ENCODE data around the gene OPA1. TPM values are rescaled to one million over a fixed set of nuclear protein-coding genes. Genes with fewer than 3 reads are reported as not detected.

Gene OPA1
- total RNA-seq, 2 experiments from 2014 or later = 43.2 to 57.3 TPM

DNA sequence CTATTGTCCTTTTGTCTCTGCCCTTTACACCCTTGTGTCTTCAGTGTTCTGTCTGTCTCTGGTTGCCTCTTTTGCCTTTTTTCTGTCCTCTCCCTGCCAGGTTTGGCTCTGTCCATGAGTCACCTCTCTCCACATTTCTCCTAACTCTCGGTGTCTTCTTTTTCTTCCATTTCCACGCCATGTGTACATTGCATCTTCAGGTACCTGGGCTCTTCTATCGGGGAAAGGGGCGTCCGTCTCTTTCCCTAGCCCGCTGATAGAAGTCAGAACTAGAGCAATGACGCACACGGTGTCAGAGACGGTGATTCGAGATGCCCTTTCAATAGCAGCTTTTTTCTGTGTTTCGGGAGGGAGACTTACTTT is 641 bp downstream of the OPA1 start:
- peak; percentile 34 for DNase-seq (ENCODE audit: low spot score)
- Histone ChIP-seq H3K4me3 (ENCODE audit: low read depth, low read length, poor library complexity, severe bottlenecking) (peak overlapping the region; percentile 84), H3K36me3 (ENCODE audit: insufficient read depth, low read length) (no peaks in the 10 kb centered on the region), H3K79me2 (ENCODE audit: insufficient read depth, low read depth, low read length) (peaks cover 22% of the 10 kb centered on the region), H3K4me2 (ENCODE audit: low read length) (peak overlapping the region; percentile 80), H4K20me1 (ENCODE audit: insufficient read depth, low read length) (peaks cover 3% of the 10 kb centered on the region; the same call in 1 of the 2 replicates), H3K27ac (ENCODE audit: low read depth, low read length, poor library complexity, severe bottlenecking) (peak overlapping the region; percentile 12), H2AFZ (ENCODE audit: low read length) (peak overlapping the region; percentile 99), H3K9me3 (ENCODE audit: low read length) (no peaks in the 10 kb centered on the region), H3K9me2 (ENCODE audit: insufficient read depth, low read length) (no peaks in the 10 kb centered on the region), H3K4me1 (ENCODE audit: insufficient read depth, low read length, poor library complexity, severe bottlenecking) (peaks cover 17% of the 10 kb centered on the region)
- POLR2A ChIA-PET = no interaction called here
- CTCF ChIA-PET (ENCODE audit: unreplicated experiment) = no interaction called here
- TF ChIP-seq, protein P1, sequence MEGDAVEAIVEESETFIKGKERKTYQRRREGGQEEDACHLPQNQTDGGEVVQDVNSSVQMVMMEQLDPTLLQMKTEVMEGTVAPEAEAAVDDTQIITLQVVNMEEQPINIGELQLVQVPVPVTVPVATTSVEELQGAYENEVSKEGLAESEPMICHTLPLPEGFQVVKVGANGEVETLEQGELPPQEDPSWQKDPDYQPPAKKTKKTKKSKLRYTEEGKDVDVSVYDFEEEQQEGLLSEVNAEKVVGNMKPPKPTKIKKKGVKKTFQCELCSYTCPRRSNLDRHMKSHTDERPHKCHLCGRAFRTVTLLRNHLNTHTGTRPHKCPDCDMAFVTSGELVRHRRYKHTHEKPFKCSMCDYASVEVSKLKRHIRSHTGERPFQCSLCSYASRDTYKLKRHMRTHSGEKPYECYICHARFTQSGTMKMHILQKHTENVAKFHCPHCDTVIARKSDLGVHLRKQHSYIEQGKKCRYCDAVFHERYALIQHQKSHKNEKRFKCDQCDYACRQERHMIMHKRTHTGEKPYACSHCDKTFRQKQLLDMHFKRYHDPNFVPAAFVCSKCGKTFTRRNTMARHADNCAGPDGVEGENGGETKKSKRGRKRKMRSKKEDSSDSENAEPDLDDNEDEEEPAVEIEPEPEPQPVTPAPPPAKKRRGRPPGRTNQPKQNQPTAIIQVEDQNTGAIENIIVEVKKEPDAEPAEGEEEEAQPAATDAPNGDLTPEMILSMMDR (conservative IDR thresholded peaks at IDR 0.05; ENCODE audit: low read length) = no peak
- TF ChIP-seq EZH2phosphoT487 (IDR thresholded peaks at IDR 0.05; ENCODE audit: borderline replicate concordance, low read depth, low read length) = no peak
- BruUV-seq (replicated peaks) = no TSS peak
- intact Hi-C loops (cut with micrococcal nuclease; ENCODE audit: unreplicated experiment) = no loop called here

DNA sequence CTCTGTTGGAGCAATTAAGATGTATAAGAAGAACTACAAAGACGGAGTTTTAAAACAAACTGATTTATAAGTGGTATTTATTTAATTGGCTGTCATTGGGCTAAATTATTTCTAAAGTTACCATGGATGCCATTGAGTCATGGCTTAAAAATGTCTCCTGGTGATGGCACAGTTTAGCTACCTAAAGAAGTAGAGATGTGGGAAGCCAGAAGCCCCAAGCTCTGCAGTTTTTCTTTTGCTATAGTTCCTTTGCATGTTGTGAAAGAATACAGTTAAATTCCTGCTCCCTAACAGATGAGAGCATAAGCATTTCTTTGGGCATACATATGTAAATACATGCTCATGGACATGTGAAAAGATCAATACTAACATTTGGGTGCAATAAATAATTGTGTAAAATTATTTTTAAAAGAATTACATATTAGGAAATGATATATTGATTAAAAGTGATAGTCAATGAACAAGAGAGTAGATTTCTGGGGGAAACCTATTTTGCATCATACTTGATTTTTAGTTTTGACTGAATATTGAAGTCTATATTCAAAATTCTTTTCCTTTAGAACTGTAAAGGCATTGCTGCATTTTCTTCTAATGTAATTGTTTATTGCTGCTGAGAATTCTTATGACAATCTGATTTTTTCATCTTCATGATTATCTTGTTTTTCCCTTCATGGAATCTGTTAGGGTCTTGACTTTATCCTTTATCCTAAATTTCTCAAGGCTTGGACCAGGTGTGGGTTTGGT is 2.1 kb downstream of the OPA1 start:
- BruUV-seq (replicated peaks) = TSS peak; percentile 69
- TF ChIP-seq, protein P1 (conservative IDR thresholded peaks at IDR 0.05; ENCODE audit: low read length) = no peak
- no peak for TF ChIP-seq EZH2phosphoT487 (IDR thresholded peaks at IDR 0.05; ENCODE audit: borderline replicate concordance, low read depth, low read length)
- H2AFZ ChIP-seq (ENCODE audit: low read length) = no peak overlapping the region
- intact Hi-C loops (cut with micrococcal nuclease; ENCODE audit: unreplicated experiment) = no loop called here
- H3K9me3 ChIP-seq (ENCODE audit: low read length) = no peaks in the 10 kb centered on the region
- ChIA-PET CTCF (ENCODE audit: unreplicated experiment) (no interaction called here), POLR2A (no interaction called here)
- H3K4me1 ChIP-seq (ENCODE audit: insufficient read depth, low read length, poor library complexity, severe bottlenecking) = peaks cover 17% of the 10 kb centered on the region
- no peak overlapping the region for H3K27ac ChIP-seq (ENCODE audit: low read depth, low read length, poor library complexity, severe bottlenecking)
- H4K20me1 ChIP-seq (ENCODE audit: insufficient read depth, low read length) = peaks cover 3% of the 10 kb centered on the region; the same call in 1 of the 2 replicates
- H3K79me2 ChIP-seq (ENCODE audit: insufficient read depth, low read depth, low read length) = peaks cover 22% of the 10 kb centered on the region
- no peaks in the 10 kb centered on the region for H3K9me2 ChIP-seq (ENCODE audit: insufficient read depth, low read length)
- peak overlapping the region; percentile 84 for H3K4me3 ChIP-seq (ENCODE audit: low read depth, low read length, poor library complexity, severe bottlenecking)
- H3K4me2 ChIP-seq (ENCODE audit: low read length) = peak overlapping the region; percentile 80
- no peak for DNase-seq (ENCODE audit: low spot score)
- H3K36me3 ChIP-seq (ENCODE audit: insufficient read depth, low read length) = no peaks in the 10 kb centered on the region

DNA sequence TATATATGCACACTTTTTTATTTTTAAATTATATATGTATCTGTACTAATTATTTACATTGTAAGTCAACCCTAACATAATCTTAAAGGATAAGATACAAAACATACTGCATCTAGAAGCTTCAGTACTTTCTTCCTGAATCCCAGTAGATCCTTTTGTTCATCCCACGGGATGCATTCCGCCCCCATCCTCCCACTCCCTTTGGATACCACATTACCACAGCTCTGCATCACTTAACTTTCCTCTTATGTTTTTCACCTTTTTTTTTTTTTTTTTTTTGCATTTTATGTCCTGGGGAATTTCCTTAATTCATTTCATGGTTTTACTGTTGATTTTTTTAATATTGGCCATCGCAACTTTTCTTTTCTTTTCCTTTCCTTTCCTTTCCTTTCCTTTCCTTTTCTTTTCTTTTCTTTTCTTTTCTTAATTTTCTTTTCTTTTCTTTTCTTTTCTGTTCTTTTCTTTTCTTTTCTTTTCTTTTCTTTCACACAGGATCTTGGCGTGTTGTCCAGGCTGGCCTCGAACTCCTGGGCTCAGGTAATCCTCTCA is 3.0 kb downstream of the OPA1 start:
- no peaks in the 10 kb centered on the region for H3K9me3 ChIP-seq (ENCODE audit: low read length)
- peaks cover 22% of the 10 kb centered on the region for H3K79me2 ChIP-seq (ENCODE audit: insufficient read depth, low read depth, low read length)
- H3K36me3 ChIP-seq (ENCODE audit: insufficient read depth, low read length) = no peaks in the 10 kb centered on the region
- H3K27ac ChIP-seq (ENCODE audit: low read depth, low read length, poor library complexity, severe bottlenecking) = no peak overlapping the region
- no peak for TF ChIP-seq EZH2phosphoT487 (IDR thresholded peaks at IDR 0.05; ENCODE audit: borderline replicate concordance, low read depth, low read length)
- TF ChIP-seq, protein P1 (conservative IDR thresholded peaks at IDR 0.05; ENCODE audit: low read length) = no peak
- no peak overlapping the region for H2AFZ ChIP-seq (ENCODE audit: low read length)
- H3K4me2 ChIP-seq (ENCODE audit: low read length) = no peak overlapping the region
- no peak for DNase-seq (ENCODE audit: low spot score)
- peaks cover 17% of the 10 kb centered on the region for H3K4me1 ChIP-seq (ENCODE audit: insufficient read depth, low read length, poor library complexity, severe bottlenecking)
- ChIA-PET CTCF (ENCODE audit: unreplicated experiment) (no interaction called here), POLR2A (no interaction called here)
- no peak overlapping the region for H3K4me3 ChIP-seq (ENCODE audit: low read depth, low read length, poor library complexity, severe bottlenecking)
- BruUV-seq (replicated peaks) = no TSS peak
- no peaks in the 10 kb centered on the region for H3K9me2 ChIP-seq (ENCODE audit: insufficient read depth, low read length)
- peaks cover 3% of the 10 kb centered on the region; the same call in 1 of the 2 replicates for H4K20me1 ChIP-seq (ENCODE audit: insufficient read depth, low read length)
- intact Hi-C loops (cut with micrococcal nuclease; ENCODE audit: unreplicated experiment) = no loop called here
